GM12878 (cell line): ENCODE data around the gene WBP2NL. TPM values are rescaled to one million over a fixed set of nuclear protein-coding genes. Genes with fewer than 3 reads are reported as not detected.

Experiments used
- BRCA1 ChIP-seq: IDR thresholded peaks from 2 replicates; pipeline ENCODE4 v1.6.1; 2011; ENCODE audit warnings: low read depth, low read length, improper control_type of control experiment
- FOXK2 ChIP-seq: fragments of 450-650 bp; IDR thresholded peaks from 2 replicates; pipeline ENCODE4 v1.6.1; 2017; ENCODE audit warnings: mild to moderate bottlenecking, moderate library complexity
- KDM1A ChIP-seq: fragments of 200-600 bp; sonication (generic); IDR thresholded peaks from 2 replicates; pipeline ENCODE4 v1.6.1; 2016; ENCODE audit warnings: borderline replicate concordance
- KLF5 ChIP-seq: fragments of 450-650 bp; IDR thresholded peaks from 2 replicates; pipeline ENCODE4 v1.6.1; 2014; ENCODE audit warnings: mild to moderate bottlenecking; ENCODE audit not compliant: partially characterized antibody
- MTA3 ChIP-seq: IDR thresholded peaks from 2 replicates; pipeline ENCODE4 v1.6.1; 2012; ENCODE audit warnings: low read length, inconsistent platforms, borderline replicate concordance
- MXI1 ChIP-seq: fragments of 150-350 bp; IDR thresholded peaks from 2 replicates; pipeline ENCODE4 v1.6.1; 2011; ENCODE audit warnings: low read depth, mild to moderate bottlenecking, inconsistent platforms, low read length, improper control_type of control experiment
- NFXL1 ChIP-seq: fragments of 450-650 bp; IDR thresholded peaks from 2 replicates; pipeline ENCODE4 v1.6.1; 2017; ENCODE audit warnings: antibody characterized with exemption, mild to moderate bottlenecking, borderline replicate concordance
- NR2C1 ChIP-seq: fragments of 450-650 bp; IDR thresholded peaks from 2 replicates; pipeline ENCODE4 v1.6.1; 2017; ENCODE audit warnings: antibody characterized with exemption, mild to moderate bottlenecking, moderate library complexity
- NR2C2 ChIP-seq: IDR thresholded peaks from 2 replicates; pipeline ENCODE4 v1.6.1; 2011; ENCODE audit warnings: borderline replicate concordance, low read depth; ENCODE audit not compliant: control insufficient read depth, insufficient read length
- RAD51 ChIP-seq: fragments of 450-650 bp; IDR thresholded peaks from 2 replicates; pipeline ENCODE4 v1.6.1; 2016; ENCODE audit warnings: moderate library complexity, mild to moderate bottlenecking, inconsistent platforms
- RBBP5 ChIP-seq: fragments of 200-600 bp; sonication (generic); conservative IDR thresholded peaks from 2 replicates; pipeline ENCODE4 v1.6.1; 2016
- RUNX3 ChIP-seq: IDR thresholded peaks from 2 replicates; pipeline ENCODE4 v1.6.1; 2012; ENCODE audit warnings: low read length, inconsistent platforms
- SIX5 ChIP-seq: IDR thresholded peaks from 2 replicates; pipeline ENCODE4 v1.6.1; 2011; ENCODE audit warnings: mild to moderate bottlenecking, low read depth, low read length, moderate library complexity; ENCODE audit not compliant: severe bottlenecking
- SMAD5 ChIP-seq: IDR thresholded peaks from 2 replicates; pipeline ENCODE4 v1.6.1; 2016; ENCODE audit warnings: antibody characterized with exemption, low read depth
- SRF ChIP-seq, 2 experiments: IDR thresholded peaks; 2 replicates each; pipeline ENCODE4 v1.6.1; 2011; ENCODE audit warnings: low read depth in 2 of 2, low read length in 2 of 2, mild to moderate bottlenecking in 1 of 2, moderate library complexity in 1 of 2
- TCF12 ChIP-seq: IDR thresholded peaks from 2 replicates; pipeline ENCODE4 v1.6.1; 2011; ENCODE audit warnings: low read depth, mild to moderate bottlenecking, low read length
- ZBED1 ChIP-seq: IDR thresholded peaks from 2 replicates; pipeline ENCODE4 v1.6.1; 2016; ENCODE audit warnings: borderline replicate concordance
- polyA plus RNA-seq, 11 experiments: library from polyadenylated mRNA; depleted of rRNA in 4 of 11; unstranded in 6 of 11; stranded (reverse) in 5 of 11; fragments of >200 nt; fragmentation: Nextera tagmentation in 4 of 11; fragmentation: Illumina TruSeq in 1 of 11; extraction: Ambion mirVana in 4 of 11; extraction: Trizol in 1 of 11; gene quantifications; 1 replicate in 1 of 11; 2 replicates in 10 of 11; pipeline versions ENCODE4 v1.2.1 to v1.2.3, GENCODE V29; 2011 to 2016; ENCODE audit warnings: inconsistent platforms in 2 of 11, missing spikeins in 2 of 11, low read depth in 1 of 11
- total RNA-seq, 4 experiments: library from RNA; depleted of rRNA in 3 of 4; stranded (reverse); fragments of >200 nt in 3 of 4; fragmentation: Illumina TruSeq in 1 of 4; extraction: Trizol in 1 of 4; gene quantifications; 2 replicates each; pipeline versions ENCODE4 v1.2.1 to v1.2.3, GENCODE V29; 2013 to 2021
- TF ChIP-seq, protein P1 (sequence below): IDR thresholded peaks from 2 replicates; pipeline ENCODE4 v1.6.1; 2012; ENCODE audit warnings: improper control_type of control experiment, low read depth, low read length; ENCODE audit not compliant: insufficient replicate concordance
- TF ChIP-seq, protein P2 (sequence below): IDR thresholded peaks from 2 replicates; pipeline ENCODE4 v1.6.1; 2011; ENCODE audit warnings: mild to moderate bottlenecking, low read depth, low read length, moderate library complexity; ENCODE audit not compliant: insufficient replicate concordance
- TF ChIP-seq, protein P3 (sequence below): IDR thresholded peaks from 2 replicates; pipeline ENCODE4 v1.6.1; 2012; ENCODE audit warnings: low read depth, low read length, improper control_type of control experiment
- TF ChIP-seq, protein P4 (sequence below): fragments of 450-650 bp; IDR thresholded peaks from 2 replicates; pipeline ENCODE4 v1.6.1; 2014; ENCODE audit warnings: mild to moderate bottlenecking
- TF ChIP-seq, protein P5 (sequence below): fragments of 450-650 bp; IDR thresholded peaks from 2 replicates; pipeline ENCODE4 v1.6.1; 2016; ENCODE audit warnings: mild to moderate bottlenecking

Gene WBP2NL
- total and polyA plus RNA-seq, 10 of the 15 experiments (the other 5 are each of a cell fraction or from before 2014, with no cell fraction given), result 0.46 to 1.9 (median 1.3) TPM

DNA sequence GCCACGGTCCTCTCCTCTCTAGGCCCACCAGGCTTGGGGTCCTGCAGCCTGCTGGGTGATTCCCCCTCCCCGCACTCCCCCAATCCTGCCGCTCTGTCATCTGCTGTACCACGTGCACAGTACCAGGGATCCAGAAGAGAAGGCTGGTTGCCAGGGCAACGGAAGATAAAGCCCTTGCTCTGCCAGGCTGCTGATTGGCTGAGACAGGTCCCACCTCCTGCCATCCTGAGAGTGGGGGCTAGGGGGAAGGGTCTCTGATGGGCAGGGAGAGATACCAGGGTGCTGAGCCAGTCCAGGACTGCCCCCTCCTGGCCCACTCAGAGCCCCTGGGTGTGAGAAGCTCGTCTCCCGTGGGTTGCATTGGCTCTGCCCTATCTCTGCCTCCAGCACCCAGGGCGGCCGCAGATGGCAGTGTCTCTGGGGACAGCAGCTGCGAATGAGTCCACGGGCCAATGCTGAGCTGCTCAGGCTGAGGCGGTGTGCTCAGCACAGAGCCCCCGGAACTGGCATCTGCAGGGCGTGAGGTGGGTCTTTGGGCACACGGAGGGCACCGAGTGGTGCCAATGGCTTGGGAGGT lies 46.6 kb upstream of the WBP2NL start, which contains the start of gene SMIM45 (continued):
- TF ChIP-seq, protein P1, sequence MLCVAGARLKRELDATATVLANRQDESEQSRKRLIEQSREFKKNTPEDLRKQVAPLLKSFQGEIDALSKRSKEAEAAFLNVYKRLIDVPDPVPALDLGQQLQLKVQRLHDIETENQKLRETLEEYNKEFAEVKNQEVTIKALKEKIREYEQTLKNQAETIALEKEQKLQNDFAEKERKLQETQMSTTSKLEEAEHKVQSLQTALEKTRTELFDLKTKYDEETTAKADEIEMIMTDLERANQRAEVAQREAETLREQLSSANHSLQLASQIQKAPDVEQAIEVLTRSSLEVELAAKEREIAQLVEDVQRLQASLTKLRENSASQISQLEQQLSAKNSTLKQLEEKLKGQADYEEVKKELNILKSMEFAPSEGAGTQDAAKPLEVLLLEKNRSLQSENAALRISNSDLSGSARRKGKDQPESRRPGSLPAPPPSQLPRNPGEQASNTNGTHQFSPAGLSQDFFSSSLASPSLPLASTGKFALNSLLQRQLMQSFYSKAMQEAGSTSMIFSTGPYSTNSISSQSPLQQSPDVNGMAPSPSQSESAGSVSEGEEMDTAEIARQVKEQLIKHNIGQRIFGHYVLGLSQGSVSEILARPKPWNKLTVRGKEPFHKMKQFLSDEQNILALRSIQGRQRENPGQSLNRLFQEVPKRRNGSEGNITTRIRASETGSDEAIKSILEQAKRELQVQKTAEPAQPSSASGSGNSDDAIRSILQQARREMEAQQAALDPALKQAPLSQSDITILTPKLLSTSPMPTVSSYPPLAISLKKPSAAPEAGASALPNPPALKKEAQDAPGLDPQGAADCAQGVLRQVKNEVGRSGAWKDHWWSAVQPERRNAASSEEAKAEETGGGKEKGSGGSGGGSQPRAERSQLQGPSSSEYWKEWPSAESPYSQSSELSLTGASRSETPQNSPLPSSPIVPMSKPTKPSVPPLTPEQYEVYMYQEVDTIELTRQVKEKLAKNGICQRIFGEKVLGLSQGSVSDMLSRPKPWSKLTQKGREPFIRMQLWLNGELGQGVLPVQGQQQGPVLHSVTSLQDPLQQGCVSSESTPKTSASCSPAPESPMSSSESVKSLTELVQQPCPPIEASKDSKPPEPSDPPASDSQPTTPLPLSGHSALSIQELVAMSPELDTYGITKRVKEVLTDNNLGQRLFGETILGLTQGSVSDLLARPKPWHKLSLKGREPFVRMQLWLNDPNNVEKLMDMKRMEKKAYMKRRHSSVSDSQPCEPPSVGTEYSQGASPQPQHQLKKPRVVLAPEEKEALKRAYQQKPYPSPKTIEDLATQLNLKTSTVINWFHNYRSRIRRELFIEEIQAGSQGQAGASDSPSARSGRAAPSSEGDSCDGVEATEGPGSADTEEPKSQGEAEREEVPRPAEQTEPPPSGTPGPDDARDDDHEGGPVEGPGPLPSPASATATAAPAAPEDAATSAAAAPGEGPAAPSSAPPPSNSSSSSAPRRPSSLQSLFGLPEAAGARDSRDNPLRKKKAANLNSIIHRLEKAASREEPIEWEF, result no peak
- TF ChIP-seq, protein P2, sequence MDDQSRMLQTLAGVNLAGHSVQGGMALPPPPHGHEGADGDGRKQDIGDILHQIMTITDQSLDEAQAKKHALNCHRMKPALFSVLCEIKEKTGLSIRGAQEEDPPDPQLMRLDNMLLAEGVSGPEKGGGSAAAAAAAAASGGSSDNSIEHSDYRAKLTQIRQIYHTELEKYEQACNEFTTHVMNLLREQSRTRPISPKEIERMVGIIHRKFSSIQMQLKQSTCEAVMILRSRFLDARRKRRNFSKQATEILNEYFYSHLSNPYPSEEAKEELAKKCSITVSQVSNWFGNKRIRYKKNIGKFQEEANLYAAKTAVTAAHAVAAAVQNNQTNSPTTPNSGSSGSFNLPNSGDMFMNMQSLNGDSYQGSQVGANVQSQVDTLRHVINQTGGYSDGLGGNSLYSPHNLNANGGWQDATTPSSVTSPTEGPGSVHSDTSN, result no peak
- no peak for TF ChIP-seq BRCA1
- no peak for TF ChIP-seq MXI1
- peak; percentile 41; the same call in 1 of the 2 replicates for TF ChIP-seq RAD51
- TF ChIP-seq SIX5, result no peak
- no peak for TF ChIP-seq RBBP5
- TF ChIP-seq, protein P3, sequence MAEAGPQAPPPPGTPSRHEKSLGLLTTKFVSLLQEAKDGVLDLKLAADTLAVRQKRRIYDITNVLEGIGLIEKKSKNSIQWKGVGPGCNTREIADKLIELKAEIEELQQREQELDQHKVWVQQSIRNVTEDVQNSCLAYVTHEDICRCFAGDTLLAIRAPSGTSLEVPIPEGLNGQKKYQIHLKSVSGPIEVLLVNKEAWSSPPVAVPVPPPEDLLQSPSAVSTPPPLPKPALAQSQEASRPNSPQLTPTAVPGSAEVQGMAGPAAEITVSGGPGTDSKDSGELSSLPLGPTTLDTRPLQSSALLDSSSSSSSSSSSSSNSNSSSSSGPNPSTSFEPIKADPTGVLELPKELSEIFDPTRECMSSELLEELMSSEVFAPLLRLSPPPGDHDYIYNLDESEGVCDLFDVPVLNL, result no peak
- TF ChIP-seq, protein P4, sequence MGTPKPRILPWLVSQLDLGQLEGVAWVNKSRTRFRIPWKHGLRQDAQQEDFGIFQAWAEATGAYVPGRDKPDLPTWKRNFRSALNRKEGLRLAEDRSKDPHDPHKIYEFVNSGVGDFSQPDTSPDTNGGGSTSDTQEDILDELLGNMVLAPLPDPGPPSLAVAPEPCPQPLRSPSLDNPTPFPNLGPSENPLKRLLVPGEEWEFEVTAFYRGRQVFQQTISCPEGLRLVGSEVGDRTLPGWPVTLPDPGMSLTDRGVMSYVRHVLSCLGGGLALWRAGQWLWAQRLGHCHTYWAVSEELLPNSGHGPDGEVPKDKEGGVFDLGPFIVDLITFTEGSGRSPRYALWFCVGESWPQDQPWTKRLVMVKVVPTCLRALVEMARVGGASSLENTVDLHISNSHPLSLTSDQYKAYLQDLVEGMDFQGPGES, result no peak
- TF ChIP-seq KLF5, result no peak
- TF ChIP-seq ZBED1, result no peak
- no peak for TF ChIP-seq SMAD5
- TF ChIP-seq, protein P5, sequence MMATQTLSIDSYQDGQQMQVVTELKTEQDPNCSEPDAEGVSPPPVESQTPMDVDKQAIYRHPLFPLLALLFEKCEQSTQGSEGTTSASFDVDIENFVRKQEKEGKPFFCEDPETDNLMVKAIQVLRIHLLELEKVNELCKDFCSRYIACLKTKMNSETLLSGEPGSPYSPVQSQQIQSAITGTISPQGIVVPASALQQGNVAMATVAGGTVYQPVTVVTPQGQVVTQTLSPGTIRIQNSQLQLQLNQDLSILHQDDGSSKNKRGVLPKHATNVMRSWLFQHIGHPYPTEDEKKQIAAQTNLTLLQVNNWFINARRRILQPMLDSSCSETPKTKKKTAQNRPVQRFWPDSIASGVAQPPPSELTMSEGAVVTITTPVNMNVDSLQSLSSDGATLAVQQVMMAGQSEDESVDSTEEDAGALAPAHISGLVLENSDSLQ, result 0 out of 2 replicates have a peak, but pooled peaks have one; percentile 18
- TF ChIP-seq SRF (IDR thresholded peaks at IDR 0.05; ENCODE audit: low read depth in 2 of 2, low read length in 2 of 2), result 0 out of 4 replicates have a peak, but pooled peaks of 1 of the 2 experiments have one; percentile 11
- TF ChIP-seq TCF12, result 0 out of 2 replicates have a peak, but pooled peaks have one; percentile 28
- no peak for TF ChIP-seq NFXL1
- no peak for TF ChIP-seq MTA3
- no peak for TF ChIP-seq FOXK2
- TF ChIP-seq RUNX3, result no peak
- TF ChIP-seq KDM1A, result no peak
- TF ChIP-seq NR2C1, result no peak
- TF ChIP-seq NR2C2, result no peak
